HL-60/S4 (cell line): ENCODE data around the gene GPC1.

Source experiments
- in situ Hi-C: fragments of 300-500 bp; cut with MboI; formaldehyde crosslinking; loops from 2 replicates; pipeline ENCODE4 v1.14.3; 2022; ENCODE audit warnings: low sequenced_read_pairs

Gene GPC1

GRCh38 chr2:240452462-240453256, 17.2 kb downstream of the GPC1 start:
- in situ Hi-C loops: no loop called here

DNA sequence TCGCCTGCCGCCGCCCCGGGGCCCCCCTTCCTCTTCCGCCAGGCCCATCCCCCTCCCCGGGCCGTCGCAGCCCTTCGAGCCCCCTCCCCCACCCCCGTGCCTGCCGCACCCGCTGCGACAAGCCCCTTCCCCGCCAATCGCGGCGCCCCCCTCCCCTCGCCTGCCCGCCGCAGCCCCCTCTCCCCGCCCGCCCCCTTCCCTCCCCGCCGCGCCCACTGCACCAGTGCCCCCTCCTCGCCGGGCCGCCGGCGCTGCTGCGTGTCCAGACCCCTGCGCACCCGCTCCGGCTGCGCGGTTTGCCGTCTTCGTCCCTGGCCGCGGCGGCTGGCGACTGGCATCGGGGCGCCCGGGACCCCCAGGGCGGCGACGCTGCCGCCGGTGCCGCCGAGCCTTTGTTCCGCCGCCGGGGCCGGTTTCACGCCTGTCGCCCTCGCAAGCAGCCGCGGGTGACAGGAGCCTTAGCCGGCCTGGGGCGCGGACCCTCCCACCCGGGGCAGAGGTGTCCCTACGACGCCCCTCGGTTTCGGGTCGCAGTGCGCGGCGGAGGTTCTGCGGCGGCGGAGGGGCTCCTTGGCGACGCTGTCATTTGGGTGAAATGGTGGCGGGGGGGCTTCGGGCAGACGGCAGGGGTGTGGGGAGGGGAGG, 18.1 kb downstream of the GPC1 start:
- in situ Hi-C loops: no loop called here

DNA sequence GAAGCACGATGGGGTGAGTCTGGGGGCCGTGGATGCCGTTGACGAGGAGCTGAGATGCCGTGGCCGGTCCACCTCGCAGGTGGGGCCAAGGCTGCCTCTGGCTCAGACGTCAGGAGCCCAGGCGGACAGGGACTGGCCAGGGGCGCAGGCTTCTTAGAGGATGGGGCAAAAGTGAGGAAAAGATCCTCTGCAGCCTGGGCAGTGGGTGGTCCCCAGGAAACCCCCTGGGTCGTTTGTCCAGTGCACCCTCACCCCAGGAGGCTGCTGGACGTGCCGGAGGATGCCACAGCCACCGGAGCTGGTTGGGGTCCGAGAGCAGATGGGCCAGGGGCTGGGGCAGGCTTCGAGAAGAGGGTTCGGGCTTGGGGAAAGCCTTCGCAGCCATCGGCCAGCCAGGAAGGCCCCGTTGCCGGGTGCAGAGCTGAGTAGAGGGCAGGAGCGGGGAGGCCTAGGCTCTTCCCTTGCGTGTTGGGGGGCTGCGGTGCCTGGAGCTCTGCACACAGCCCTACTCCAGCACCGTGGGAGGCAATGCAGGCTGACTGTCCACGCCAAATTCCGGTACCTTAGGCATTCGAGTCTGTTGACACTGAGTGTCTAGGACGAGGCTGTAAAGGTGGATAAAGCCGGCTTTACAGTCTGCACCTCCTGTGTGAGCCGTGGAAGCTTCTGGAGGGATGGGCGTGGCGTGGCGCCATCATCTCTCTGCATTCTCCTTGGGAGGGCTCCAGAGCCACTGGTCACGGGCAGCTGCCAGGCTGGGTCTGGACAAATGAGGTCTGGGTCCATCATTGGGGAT, 18.8 kb downstream of the GPC1 start:
- in situ Hi-C loops: no loop called here

DNA sequence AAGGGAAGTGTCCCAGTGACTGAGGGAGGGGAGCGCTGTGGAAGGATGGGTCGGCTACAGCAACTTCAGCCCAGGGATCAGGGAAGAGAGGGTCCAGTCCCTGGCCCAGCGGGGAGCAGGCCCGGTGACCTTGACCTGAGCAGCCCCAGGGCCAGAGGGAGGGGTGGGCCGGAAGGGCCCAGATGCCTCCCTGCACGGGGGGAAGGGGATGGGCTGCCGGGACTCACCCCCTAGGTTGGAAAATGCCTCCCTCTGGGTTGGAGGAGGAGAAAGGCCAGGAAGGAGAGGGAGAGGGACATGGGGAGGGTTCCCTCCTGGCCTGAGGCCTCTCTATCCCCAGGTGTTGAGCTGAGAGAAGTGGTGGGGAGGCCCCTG, 19.8 kb downstream of the GPC1 start:
- in situ Hi-C loops: no loop called here

DNA sequence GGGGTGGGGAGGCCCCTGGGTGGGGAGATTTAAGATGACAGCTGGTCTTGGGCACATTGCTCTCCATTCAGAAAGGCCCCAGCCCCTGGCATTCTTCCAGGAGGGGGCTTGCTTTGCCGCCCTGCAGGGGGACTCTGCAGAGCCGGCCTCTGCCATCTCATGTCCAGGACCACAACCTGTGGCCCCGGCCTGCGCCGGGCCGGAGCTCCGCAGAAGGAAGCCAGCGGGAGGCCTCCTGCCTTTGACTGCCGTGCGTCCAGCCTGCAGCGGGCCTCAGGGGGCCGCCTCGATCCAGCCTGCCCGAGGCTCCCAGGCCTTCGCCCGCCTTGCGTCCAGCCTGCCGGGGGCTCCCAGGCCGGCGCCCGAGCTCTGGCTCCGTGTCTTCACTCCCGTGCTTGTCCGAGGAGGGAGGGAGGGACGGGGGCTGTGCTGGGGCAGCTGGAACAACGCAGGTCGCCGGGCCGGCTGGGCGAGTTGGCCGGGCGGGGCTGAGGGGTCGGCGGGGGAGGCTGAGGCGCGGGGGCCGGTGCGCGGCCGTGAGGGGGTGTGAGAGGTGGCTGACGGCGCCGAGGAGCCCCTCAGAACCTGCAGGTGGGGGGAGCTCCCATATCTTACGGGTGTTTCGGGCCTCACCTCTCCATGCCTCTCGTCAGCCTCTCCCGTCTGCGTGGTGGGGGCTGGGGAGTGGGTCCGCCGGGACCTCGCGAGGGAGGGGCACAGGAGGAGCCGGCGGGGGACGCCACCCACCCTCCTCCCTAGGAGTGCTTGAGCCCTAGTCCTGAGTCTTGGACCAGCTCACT, 20.4 kb downstream of the GPC1 start:
- in situ Hi-C loops: no loop called here

DNA sequence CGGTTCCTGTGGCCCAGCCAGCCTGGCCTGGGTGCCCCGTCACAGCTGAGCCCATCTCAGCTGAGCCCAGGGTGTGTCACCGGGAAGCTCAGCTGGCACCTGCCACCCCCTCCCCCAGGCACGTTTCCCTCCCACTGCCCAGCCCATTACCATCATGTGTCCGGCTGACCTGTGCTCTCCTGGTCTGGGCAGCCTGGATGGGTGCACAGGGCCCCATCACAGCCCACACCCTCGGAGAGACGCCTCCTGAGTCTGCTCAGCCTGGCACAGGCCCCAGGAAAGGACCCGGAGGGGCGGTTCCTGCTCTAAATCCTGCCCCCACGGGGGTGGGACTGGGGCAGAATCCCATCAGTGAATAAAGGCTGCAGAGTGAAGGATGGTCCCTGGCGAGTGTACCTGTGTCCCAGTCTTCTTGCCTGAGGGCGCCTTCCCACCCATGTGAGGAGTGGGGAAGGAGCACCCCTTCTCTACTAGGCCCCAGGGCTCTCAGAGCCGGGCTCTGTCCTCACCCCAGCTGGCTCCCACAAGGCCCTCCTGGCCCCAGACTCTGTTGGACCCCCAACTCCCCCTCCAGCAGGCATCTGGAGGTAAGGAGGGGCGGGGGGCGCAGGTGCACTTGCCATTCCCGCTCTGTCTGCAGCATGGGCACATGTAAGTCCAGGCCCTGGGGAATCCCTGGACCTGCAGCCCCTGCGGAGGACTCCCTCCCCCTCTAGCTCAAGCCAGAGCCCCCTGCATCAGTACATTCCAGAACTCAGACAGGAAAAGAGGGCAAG, 21.2 kb downstream of the GPC1 start:
- in situ Hi-C loops: no loop called here

GRCh38 chr2:240457223-240458043, 22.0 kb downstream of the GPC1 start:
- in situ Hi-C loops: no loop called here

DNA sequence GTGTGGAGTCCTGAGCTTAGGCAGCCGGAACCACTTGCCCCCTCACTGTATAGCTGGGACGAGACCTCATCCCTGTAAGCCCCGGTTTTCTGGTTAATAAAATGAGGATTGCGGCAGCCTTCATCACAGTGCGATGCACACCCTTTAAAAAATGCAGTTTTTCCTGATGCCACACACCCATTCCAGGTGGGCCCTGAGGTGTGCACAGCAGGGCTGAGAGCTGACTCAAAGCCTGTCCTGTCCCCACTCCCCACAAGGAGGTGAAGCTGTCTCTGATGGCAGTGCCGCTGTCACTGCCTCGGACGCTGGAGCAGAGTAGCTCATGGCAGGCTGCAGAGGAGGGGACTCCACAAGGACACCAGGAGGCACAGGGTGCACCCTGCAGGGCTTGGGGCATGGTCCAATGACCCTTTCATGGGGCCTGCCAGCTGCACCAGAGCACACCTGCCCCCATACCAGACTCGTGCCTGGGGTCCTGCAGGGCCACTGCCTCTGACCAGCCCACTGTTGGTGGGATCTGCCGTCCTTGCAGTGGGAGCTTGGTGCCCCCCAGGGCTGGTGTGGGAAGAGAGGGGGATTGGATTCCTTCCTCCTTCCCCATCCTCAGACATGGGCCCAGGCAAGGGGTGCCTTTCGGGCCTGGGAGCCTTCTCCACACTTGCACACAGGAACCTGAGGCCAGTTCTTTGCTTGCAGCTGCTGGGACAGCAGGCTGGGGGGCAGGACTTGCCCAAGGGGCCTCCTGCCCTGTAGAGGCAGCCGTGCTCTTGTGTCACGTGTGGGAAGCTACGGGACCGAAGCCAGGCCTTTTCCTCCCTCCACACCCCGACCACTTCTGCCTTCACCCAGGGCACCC, 22.8 kb downstream of the GPC1 start:
- in situ Hi-C loops: no loop called here

- in situ Hi-C loops: no loop called here
Measured at GRCh38 chr2:240458900-240459391, 23.5 kb downstream of the GPC1 start.

- in situ Hi-C loops: no loop called here
Measured at GRCh38 chr2:240459401-240460252, 24.2 kb downstream of the GPC1 start.

- in situ Hi-C loops: no loop called here
Measured at GRCh38 chr2:240460253-240460711, 24.8 kb downstream of the GPC1 start.

DNA sequence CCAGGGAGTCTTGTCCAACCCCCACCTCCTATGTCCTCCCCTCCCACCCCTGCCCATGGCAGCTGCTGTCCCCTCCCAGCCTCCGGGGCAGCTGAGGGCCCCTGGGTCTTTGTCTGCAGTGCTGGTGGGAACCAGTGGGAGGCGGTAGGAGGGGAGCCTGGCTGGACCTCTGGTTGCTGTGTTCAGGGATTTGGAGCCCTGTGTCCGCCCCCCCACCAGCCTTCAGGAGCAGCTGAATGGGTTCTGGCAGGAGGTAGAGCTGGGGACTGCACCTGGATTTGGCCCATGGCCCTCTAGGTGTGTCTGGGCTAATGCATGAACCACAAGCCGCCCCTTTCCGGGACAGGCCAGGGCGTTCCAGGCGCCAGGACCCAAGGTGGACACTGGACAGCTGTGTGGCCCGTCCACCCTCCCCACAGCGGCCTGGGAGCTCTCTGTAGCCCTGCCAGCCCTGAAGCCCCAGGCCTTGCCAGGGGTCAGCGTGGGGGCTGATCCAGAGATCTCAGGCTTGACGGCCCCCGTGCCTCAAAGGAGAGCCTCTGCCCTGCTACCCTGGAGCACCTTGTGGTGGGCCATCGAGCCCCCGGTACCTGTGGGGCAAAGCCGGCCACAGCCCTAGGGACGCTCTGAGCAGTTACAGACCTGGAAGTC, 25.4 kb downstream of the GPC1 start:
- in situ Hi-C loops: no loop called here

GRCh38 chr2:240461471-240462072, 26.1 kb downstream of the GPC1 start:
- in situ Hi-C loops: no loop called here

GRCh38 chr2:240462073-240462706, 26.7 kb downstream of the GPC1 start:
- in situ Hi-C loops: no loop called here

DNA sequence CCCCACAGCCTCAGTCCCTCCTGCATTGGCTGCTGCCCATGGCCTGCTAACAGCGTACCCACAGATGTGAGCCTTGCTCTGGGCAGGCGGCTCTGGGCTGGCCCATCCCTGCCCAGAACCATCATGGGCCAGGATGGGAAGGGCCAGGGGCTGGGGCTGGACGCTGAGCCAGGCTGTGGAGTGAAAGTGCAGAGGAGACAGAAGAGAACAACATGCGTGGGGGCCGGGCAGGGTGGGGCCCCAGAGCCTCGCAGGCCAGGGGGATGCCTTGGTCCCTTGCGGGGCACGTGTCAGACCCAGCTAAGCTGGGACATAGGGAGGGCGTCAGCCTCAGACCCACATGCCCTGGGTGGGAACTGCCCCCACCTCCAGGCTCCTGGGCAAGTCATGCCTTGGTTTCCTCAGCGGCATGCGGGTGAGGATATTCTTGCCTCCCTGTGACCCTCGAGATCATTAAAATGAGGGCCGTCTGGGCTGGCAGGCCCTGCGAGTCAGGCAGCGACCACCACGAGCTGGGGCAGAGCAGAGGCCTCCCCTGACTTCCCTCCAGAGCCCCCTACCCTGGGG, 27.3 kb downstream of the GPC1 start:
- in situ Hi-C loops: no loop called here
